H1 (cell line): ENCODE measurements around the gene DHX9. TPM values are rescaled to one million over a fixed set of nuclear protein-coding genes. Genes with fewer than 3 reads are reported as not detected.
A peak's percentile ranks its signal among the peaks of the same experiment; 100 is the strongest.

Source experiments
- CTCF ChIA-PET: fragments of 300-600 bp; sonication (Branson Sonifier 250); formaldehyde crosslinking; loops from one replicate; lab custom pipeline; 2021; ENCODE audit not compliant: partially characterized antibody; lab: Charles Lee
- POLR2A ChIA-PET: fragments of 300-600 bp; sonication (Branson Sonifier 250); formaldehyde crosslinking; loops from one replicate; lab custom pipeline; 2021; ENCODE audit warnings: inconsistent platforms; ENCODE audit not compliant: partially characterized antibody; lab: Charles Lee
- DNase-seq, 2 experiments: peaks; one replicate each; pipeline versions ENCODE4 v3.0.0 to v3.0.0-alpha.2; 2010 to 2022; ENCODE audit warnings: low spot score in 2 of 2, low read depth in 1 of 2, mixed read lengths in 1 of 2
- FAIRE-seq: peaks from 2 replicates; lab custom pipeline; 2011; peaks lifted over from hg19 to GRCh38; lab: Jason Lieb, UNC
- H2AFZ ChIP-seq: 2 replicates; pipeline ENCODE4 v1.8.1; 2012; ENCODE audit warnings: low read length, inconsistent platforms
- H2AK5ac ChIP-seq: 2 replicates; pipeline ENCODE4 v1.6.1; 2013; ENCODE audit warnings: low read depth, low read length
- H2BK120ac ChIP-seq: replicated peaks from 2 replicates; pipeline ENCODE3; 2013; ENCODE audit warnings: low read depth, low read length, inconsistent platforms
- H2BK12ac ChIP-seq: 2 replicates; pipeline ENCODE4 v1.6.1; 2013; ENCODE audit warnings: low read depth, low read length
- H2BK15ac ChIP-seq: 2 replicates; pipeline ENCODE4 v1.6.1; 2013; ENCODE audit warnings: low read length
- H2BK20ac ChIP-seq: 2 replicates; pipeline ENCODE4 v1.6.1; 2013; ENCODE audit warnings: low read length
- H2BK5ac ChIP-seq: 2 replicates; pipeline ENCODE4 v1.6.1; 2013; ENCODE audit warnings: low read depth, low read length
- H3K14ac ChIP-seq: 2 replicates; pipeline ENCODE4 v1.6.1; 2013; ENCODE audit warnings: inconsistent platforms; ENCODE audit not compliant: insufficient read length
- H3K18ac ChIP-seq: 2 replicates; pipeline ENCODE4 v1.6.1; 2013; ENCODE audit warnings: low read length; ENCODE audit errors: extremely low read depth
- H3K23ac ChIP-seq: 2 replicates; pipeline ENCODE4 v1.6.1; 2013; ENCODE audit warnings: inconsistent platforms; ENCODE audit not compliant: insufficient read length
- H3K23me2 ChIP-seq: 2 replicates; pipeline ENCODE4 v1.6.1; 2013; ENCODE audit warnings: low read depth, low read length
- H3K27ac ChIP-seq: 2 replicates; pipeline ENCODE4 v1.6.1; 2011; ENCODE audit warnings: low read depth, low read length, inconsistent platforms
- H3K27me3 ChIP-seq, 4 experiments: replicated peaks in 1 of 4; 1 replicate in 1 of 4; 2 replicates in 3 of 4; pipeline versions ENCODE4 v1.6.1 to v1.8.1; 2011 to 2013; ENCODE audit warnings: low read length in 3 of 4, mild to moderate bottlenecking in 3 of 4, inconsistent platforms in 2 of 4, mixed read lengths in 2 of 4, moderate library complexity in 1 of 4; ENCODE audit not compliant: control insufficient read depth in 3 of 4, insufficient read depth in 3 of 4; ENCODE audit errors: extremely low read depth in 1 of 4
- H3K36me3 ChIP-seq, 4 experiments: 2 replicates each; pipeline versions ENCODE4 v1.6.1 to v1.8.1; 2011 to 2013; ENCODE audit warnings: mild to moderate bottlenecking in 4 of 4, low read length in 3 of 4, moderate library complexity in 2 of 4, control low read depth in 1 of 4, inconsistent platforms in 1 of 4; ENCODE audit not compliant: insufficient read depth in 4 of 4, control insufficient read depth in 2 of 4
- H3K4ac ChIP-seq: replicated peaks from 2 replicates; pipeline ENCODE3; 2013; ENCODE audit warnings: low read length, low read depth, mixed read lengths, inconsistent platforms; ENCODE audit not compliant: insufficient read length
- H3K4me1 ChIP-seq, 4 experiments: replicated peaks in 1 of 4; 1 replicate in 1 of 4; 2 replicates in 3 of 4; pipeline versions ENCODE4 v1.6.1 to v1.8.1; 2011 to 2013; ENCODE audit warnings: low read length in 3 of 4, inconsistent platforms in 2 of 4, mixed read lengths in 1 of 4; ENCODE audit not compliant: insufficient read depth in 4 of 4, control insufficient read depth in 3 of 4
- H3K4me2 ChIP-seq, 2 experiments: 2 replicates each; pipeline versions ENCODE4 v1.6.1 to v1.8.1; 2011 to 2013; ENCODE audit warnings: low read depth in 2 of 2, low read length in 2 of 2, control low read depth in 1 of 2, inconsistent platforms in 1 of 2, mild to moderate bottlenecking in 1 of 2; ENCODE audit not compliant: insufficient read depth in 1 of 2
- H3K4me3 ChIP-seq, 4 experiments: fragments of 200-600, 300-600 bp in 1 of 4; sonication (generic), shearing (Covaris generic), sonication (Bioruptor Twin) in 1 of 4; 2 replicates each; pipeline versions ENCODE4 v1.5.1 to v1.8.1; 2011 to 2016; ENCODE audit warnings: low read length in 4 of 4, low read depth in 3 of 4, control low read depth in 2 of 4, inconsistent platforms in 2 of 4, mild to moderate bottlenecking in 2 of 4, mixed read lengths in 1 of 4, moderate library complexity in 1 of 4; ENCODE audit not compliant: insufficient read depth in 2 of 4; ENCODE audit errors: extremely low read depth in 1 of 4
- H3K56ac ChIP-seq: replicated peaks from 2 replicates; pipeline ENCODE3; 2013; ENCODE audit warnings: low read depth, mild to moderate bottlenecking, mixed read lengths, low read length, inconsistent platforms; ENCODE audit not compliant: insufficient read length
- H3K79me1 ChIP-seq: 2 replicates; pipeline ENCODE4 v1.6.1; 2013; ENCODE audit warnings: low read depth, low read length, control low read depth
- H3K79me2 ChIP-seq, 2 experiments: 2 replicates each; pipeline versions ENCODE4 v1.6.1 to v1.8.1; 2012 to 2013; ENCODE audit warnings: low read length in 2 of 2, mild to moderate bottlenecking in 2 of 2, inconsistent platforms in 1 of 2; ENCODE audit not compliant: insufficient read depth in 2 of 2, control insufficient read depth in 1 of 2
- H3K9ac ChIP-seq, 4 experiments: replicated peaks in 1 of 4; 1 replicate in 1 of 4; 2 replicates in 3 of 4; pipeline versions ENCODE4 v1.6.1 to v1.8.1; 2011 to 2013; ENCODE audit warnings: low read depth in 3 of 4, low read length in 3 of 4, control low read depth in 2 of 4, mild to moderate bottlenecking in 2 of 4, moderate library complexity in 2 of 4, inconsistent platforms in 1 of 4; ENCODE audit errors: extremely low read depth in 1 of 4
- H3K9me3 ChIP-seq, 2 experiments: 2 replicates each; pipeline versions ENCODE4 v1.6.1 to v1.8.1; 2012 to 2013; ENCODE audit warnings: mild to moderate bottlenecking in 2 of 2, moderate library complexity in 2 of 2, control low read depth in 1 of 2, inconsistent platforms in 1 of 2, low read depth in 1 of 2, low read length in 1 of 2, mixed read lengths in 1 of 2; ENCODE audit not compliant: insufficient read depth in 2 of 2
- H4K20me1 ChIP-seq, 2 experiments: replicated peaks in 1 of 2; 2 replicates each; pipeline versions ENCODE3 to v1.8.1; 2011 to 2013; ENCODE audit warnings: inconsistent platforms in 2 of 2, low read length in 2 of 2, mild to moderate bottlenecking in 1 of 2; ENCODE audit not compliant: insufficient read depth in 2 of 2, control insufficient read depth in 1 of 2
- H4K5ac ChIP-seq: 2 replicates; pipeline ENCODE4 v1.6.1; 2013; ENCODE audit warnings: low read length, low read depth, mixed read lengths, inconsistent platforms; ENCODE audit not compliant: insufficient read length
- H4K8ac ChIP-seq: 2 replicates; pipeline ENCODE4 v1.8.0; 2013; ENCODE audit warnings: mild to moderate bottlenecking, moderate library complexity, low read length, inconsistent platforms; ENCODE audit not compliant: insufficient read depth; ENCODE audit errors: extremely low read depth
- H4K91ac ChIP-seq: replicated peaks from 2 replicates; pipeline ENCODE3; 2013; ENCODE audit warnings: low read length, mixed read lengths, inconsistent platforms; ENCODE audit not compliant: insufficient read length
- CBX5 ChIP-seq: fragments of 300-800, 300-1000 bp; sonication (generic); IDR thresholded peaks from 2 replicates; pipeline ENCODE4 v1.7.1; 2016; ENCODE audit warnings: antibody characterized with exemption, low read length, low read depth
- SP4 ChIP-seq: IDR thresholded peaks from 2 replicates; pipeline ENCODE4 v1.6.1; 2012; ENCODE audit warnings: low read length, inconsistent platforms
- TAF1 ChIP-seq: IDR thresholded peaks from 2 replicates; pipeline ENCODE4 v1.6.1; 2011; ENCODE audit warnings: mild to moderate bottlenecking, low read depth, low read length
- TAF7 ChIP-seq: optimal IDR thresholded peaks from 2 replicates; pipeline ENCODE3; 2011; ENCODE audit warnings: low read depth, mild to moderate bottlenecking, inconsistent platforms, low read length, moderate library complexity, borderline replicate concordance
- ZNF274 ChIP-seq: IDR thresholded peaks from 2 replicates; pipeline ENCODE4 v1.7.0; 2012; ENCODE audit warnings: low read length, borderline replicate concordance; ENCODE audit errors: extremely low read depth
- WGBS, 2 experiments: shearing (Covaris generic) in 1 of 2; methylation state at CpG; one replicate each; pipeline versions ENCODE4 v1.1.6 to v1.1.7; 2013 to 2015; ENCODE audit warnings: low lambda C conversion rate in 2 of 2, mixed read lengths in 2 of 2, inconsistent platforms in 1 of 2, low coverage in 1 of 2, missing lambda C conversion rate in 1 of 2; ENCODE audit not compliant: insufficient replicate concordance in 2 of 2, insufficient coverage in 1 of 2, insufficient read length in 1 of 2; ENCODE audit errors: extremely low coverage in 1 of 2, missing lambda C conversion rate in 1 of 2; 5-methylcytosine and 5-hydroxymethylcytosine counted together
- long read RNA-seq, 2 experiments: library from RNA in 1 of 2; library from capped mRNA in 1 of 2; stranded (forward); transcript quantifications; one replicate each; pipeline ENCODE4 v2.0.0, GENCODE V29; 2021; ENCODE audit warnings: inconsistent platforms in 1 of 2
- polyA minus RNA-seq, 3 experiments: library from RNA; depleted of rRNA, polyadenylated mRNA; stranded (reverse); fragments of >200 nt; gene quantifications; 1 replicate in 2 of 3; 2 replicates in 1 of 3; pipeline ENCODE4 v1.2.3, GENCODE V29; 2011
- polyA plus RNA-seq, 7 experiments: library from polyadenylated mRNA; depleted of rRNA in 3 of 7; stranded (reverse) in 5 of 7; unstranded in 2 of 7; fragments of >200 nt in 5 of 7; fragments of 200-250 nt in 2 of 7; gene quantifications; 1 replicate in 5 of 7; 2 replicates in 1 of 7; 4 replicates in 1 of 7; pipeline versions ENCODE4 v1.2.1 to v1.2.3, GENCODE V29; 2011 to 2013; ENCODE audit warnings: missing spikeins in 2 of 7, mixed read lengths in 2 of 7
- total RNA-seq: library from RNA; stranded (reverse); fragmentation: NEBNext Ultra II Directional; extraction: Animal tissue kit (Norgen Biotek cat#: 25700); gene quantifications from 2 replicates; pipeline ENCODE4 v1.2.1, GENCODE V29; 2021
- TF ChIP-seq, protein P1 (sequence below): IDR thresholded peaks from 2 replicates; pipeline ENCODE4 v1.6.1; 2012; ENCODE audit warnings: inconsistent platforms

Gene DHX9
- total RNA-seq (329 and 333 TPM in 2 replicates), polyA plus RNA-seq (2011; rRNA removed) (113 and 153 TPM in 2 replicates), polyA minus RNA-seq (2011; rRNA and poly(A)+ RNA removed) (429 and 489 TPM in 2 replicates)
- polyA plus RNA-seq (2011; cell fraction: cytosol; rRNA removed), result 230 TPM
- polyA plus RNA-seq (2011; cell fraction: nucleus; rRNA removed), result 143 TPM
- polyA plus RNA-seq (2012, experiment 1 of 2), result 206 to 243 TPM (median 238 TPM) in 4 replicates
- polyA plus RNA-seq (2012, experiment 2 of 2), result 12.7 TPM
- polyA plus RNA-seq (2013, experiment 1 of 2), result 110 TPM
- 102 TPM for polyA plus RNA-seq (2013, experiment 2 of 2)
- 167 TPM for polyA minus RNA-seq (2011; cell fraction: cytosol; rRNA and poly(A)+ RNA removed)
- polyA minus RNA-seq (2011; cell fraction: nucleus; rRNA and poly(A)+ RNA removed), result 278 TPM
- long read RNA-seq, experiment 1, full-length matches to known transcripts, result 18 of 242 reads
- long read RNA-seq, experiment 1, partial matches to known transcripts, result 195 of 242 reads
- long read RNA-seq, experiment 1, other reads (novel, unspliced or antisense), result 29 of 242 reads
- long read RNA-seq, experiment 2, full-length matches to known transcripts, result 14 of 217 reads
- long read RNA-seq, experiment 2, partial matches to known transcripts, result 197 of 217 reads
- long read RNA-seq, experiment 2, other reads (novel, unspliced or antisense), result 6 of 217 reads

DNA sequence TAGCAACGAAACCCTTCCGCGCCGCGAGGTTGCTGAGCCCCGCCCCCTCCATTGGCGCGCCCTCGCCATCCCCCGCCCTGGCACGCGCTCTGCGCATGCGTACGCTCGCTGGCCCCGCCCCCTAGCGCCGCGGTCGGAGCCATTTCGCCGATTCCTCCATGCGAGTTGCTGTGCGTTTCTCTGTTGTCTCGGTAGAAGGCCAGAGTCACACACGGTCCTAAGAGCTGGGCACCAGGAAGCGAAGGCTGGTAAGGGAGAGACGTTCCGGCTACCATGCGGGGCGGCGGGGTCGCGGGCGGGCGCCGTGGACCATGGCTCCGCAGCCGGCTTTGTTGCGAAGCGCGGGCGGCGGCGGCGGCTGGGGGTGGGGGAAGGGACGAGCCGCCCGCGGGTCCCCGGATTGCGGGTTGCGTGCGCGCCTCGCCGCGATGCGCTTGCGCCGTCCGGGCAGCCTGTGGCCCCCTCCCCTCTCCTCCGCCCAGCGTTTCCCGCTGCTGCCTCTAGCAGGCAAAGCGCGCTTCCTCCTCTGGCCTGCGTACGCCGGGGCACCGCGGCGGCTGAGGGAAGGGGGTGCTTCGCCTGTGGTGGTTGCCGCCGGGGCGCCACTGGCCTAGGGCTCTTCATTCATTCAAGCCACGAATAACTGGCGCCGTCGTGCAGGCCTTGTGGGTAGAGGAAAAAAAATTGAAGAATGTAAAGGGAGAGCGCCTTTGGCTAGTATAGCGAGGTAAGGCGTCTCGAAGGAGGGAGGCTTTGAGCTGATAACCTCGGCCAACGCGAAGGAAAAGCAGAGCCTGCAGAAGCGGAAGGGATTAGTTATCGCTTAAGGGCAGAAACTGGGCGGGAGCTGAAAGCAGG is at the start of gene DHX9:
DHX9 (plus strand) TSS at position 139 of the 858 bp plus-strand sequence. CDS start 3,220 bp downstream, outside the sequence.
- H4K91ac ChIP-seq, result peak within 1 kb of the TSS; percentile 100
- peak within 1 kb of the TSS; percentile 25 for H2AK5ac ChIP-seq
- peak within 1 kb of the TSS; percentile 99 for H2BK5ac ChIP-seq
- H4K8ac ChIP-seq, result peak within 1 kb of the TSS; percentile 100
- H3K4me2 ChIP-seq, result peak within 1 kb of the TSS; percentile 81 to 87
- 0 out of 2 replicates have a peak, but pooled peaks cover 3% of the 10 kb centered on the region for H3K79me1 ChIP-seq
- no peak within 1 kb of the TSS for H3K23ac ChIP-seq
- H3K27ac ChIP-seq, result peak within 1 kb of the TSS; percentile 98
- H3K27me3 ChIP-seq, result no peaks in the 10 kb centered on the region
- peaks cover 18 to 38% of the 10 kb centered on the region in 2 experiments for H4K20me1 ChIP-seq
- peak within 1 kb of the TSS; percentile 99 to 100 (median 100) for H3K9ac ChIP-seq
- CTCF ChIA-PET, result interaction anchor here (0.6 kb wide), 1 partner anchor 20 kb away, joined by 4 read pairs; no protein-coding TSS in a partner anchor
- peak within 1 kb of the TSS; percentile 88 to 99 (median 94) for H3K4me3 ChIP-seq
- H2AFZ ChIP-seq, result peak within 1 kb of the TSS; percentile 47; the same call in 1 of the 2 replicates
- peak within 1 kb of the TSS; percentile 100 for H4K5ac ChIP-seq
- peak within 1 kb of the TSS; percentile 0 for H3K14ac ChIP-seq
- no peak within 1 kb of the TSS for H2BK120ac ChIP-seq
- H2BK15ac ChIP-seq, result peak within 1 kb of the TSS; percentile 81; the same call in 1 of the 2 replicates
- peak within 1 kb of the TSS; percentile 73 for H3K4ac ChIP-seq
- H3K9me3 ChIP-seq, result no peaks in the 10 kb centered on the region
- H3K4me1 ChIP-seq, result peaks cover 0 to 6% (median 3%) of the 10 kb centered on the region in 4 experiments; a peak in 4 of 7 replicates
- 3% methylated on average over 63 of the region's 92 CpGs; no CpG with 5 or more reads in 1 of the 2 experiments for WGBS, 2 experiments
- H3K18ac ChIP-seq, result peak within 1 kb of the TSS; percentile 100
- peaks cover 44 to 49% of the 10 kb centered on the region in 2 experiments for H3K79me2 ChIP-seq
- POLR2A ChIA-PET, result interaction anchor here (0.5 to 3.9 kb wide), 33 partner anchors 10 to 591 kb away, joined by 3 to 34 read pairs (median 4); partner anchors contain the start of gene GLUL
- H3K36me3 ChIP-seq, result peaks cover 0 to 32% (median 9%) of the 10 kb centered on the region in 4 experiments; a peak in 4 of 8 replicates
- DNase-seq, result peak; percentile 69 to 99
- no peak for FAIRE-seq
- H3K56ac ChIP-seq, result peak within 1 kb of the TSS; percentile 91
- H3K23me2 ChIP-seq, result peaks cover 7% of the 10 kb centered on the region
- H2BK12ac ChIP-seq, result no peak within 1 kb of the TSS; the same call in 1 of the 2 replicates
- no peak within 1 kb of the TSS for H2BK20ac ChIP-seq
- peak; percentile 76 for TF ChIP-seq SP4
- peak; percentile 98 for TF ChIP-seq TAF1
- TF ChIP-seq ZNF274, result no peak
- no peak for TF ChIP-seq CBX5
- TF ChIP-seq, protein P1, sequence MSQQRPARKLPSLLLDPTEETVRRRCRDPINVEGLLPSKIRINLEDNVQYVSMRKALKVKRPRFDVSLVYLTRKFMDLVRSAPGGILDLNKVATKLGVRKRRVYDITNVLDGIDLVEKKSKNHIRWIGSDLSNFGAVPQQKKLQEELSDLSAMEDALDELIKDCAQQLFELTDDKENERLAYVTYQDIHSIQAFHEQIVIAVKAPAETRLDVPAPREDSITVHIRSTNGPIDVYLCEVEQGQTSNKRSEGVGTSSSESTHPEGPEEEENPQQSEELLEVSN, result peak; percentile 72
- TF ChIP-seq TAF7, result peak; percentile 95
